HG02678 (cell line): ENCODE data around the gene MKX.
A peak's percentile ranks its signal among the peaks of the same experiment; 100 is the strongest.

Experiments used
- ATAC-seq: cut with Tn5 transposase; IDR thresholded peaks from one replicate; pipeline ENCODE4 v1.9.1; 2021; ENCODE audit warnings: mild to moderate bottlenecking, moderate library complexity; ENCODE audit not compliant: unreplicated experiment

Gene MKX

GRCh38 chr10:27742195-27743011 lies 3.2 kb downstream of the MKX start:
- peak; percentile 95 for ATAC-seq

- no peak for ATAC-seq
Observed at GRCh38 chr10:27741173-27742091, 4.2 kb downstream of the MKX start.

GRCh38 chr10:27736396-27736795 lies 9.2 kb downstream of the MKX start:
- no peak for ATAC-seq

- ATAC-seq = no peak
Observed at GRCh38 chr10:27730041-27730440, 15.6 kb downstream of the MKX start.

- no peak for ATAC-seq
Observed at GRCh38 chr10:27728338-27728737, 17.3 kb downstream of the MKX start.

- no peak for ATAC-seq
Observed at GRCh38 chr10:27724287-27724686, 21.3 kb downstream of the MKX start.

GRCh38 chr10:27723436-27723835 lies 22.2 kb downstream of the MKX start:
- no peak for ATAC-seq

GRCh38 chr10:27720529-27720928 lies 25.1 kb downstream of the MKX start:
- ATAC-seq = no peak

- ATAC-seq = no peak
Observed at GRCh38 chr10:27719052-27719451, 26.6 kb downstream of the MKX start.

- no peak for ATAC-seq
Observed at GRCh38 chr10:27717861-27718260, 27.8 kb downstream of the MKX start.

- ATAC-seq = no peak
Observed at GRCh38 chr10:27717224-27717623, 28.4 kb downstream of the MKX start.

- no peak for ATAC-seq
Observed at GRCh38 chr10:27716521-27716920, 29.1 kb downstream of the MKX start.

- ATAC-seq = no peak
Observed at GRCh38 chr10:27715505-27715904, 30.1 kb downstream of the MKX start.

GRCh38 chr10:27714349-27714748 lies 31.3 kb downstream of the MKX start:
- ATAC-seq = no peak

GRCh38 chr10:27713941-27714340 lies 31.7 kb downstream of the MKX start:
- ATAC-seq = no peak

- no peak for ATAC-seq
Observed at GRCh38 chr10:27710014-27710413, 35.6 kb downstream of the MKX start.

GRCh38 chr10:27709304-27709703 lies 36.3 kb downstream of the MKX start:
- no peak for ATAC-seq

GRCh38 chr10:27701938-27702537 lies 43.6 kb downstream of the MKX start:
- no peak for ATAC-seq

GRCh38 chr10:27699776-27700175 lies 45.8 kb downstream of the MKX start:
- ATAC-seq = no peak

GRCh38 chr10:27698961-27699360 lies 46.7 kb downstream of the MKX start:
- no peak for ATAC-seq

GRCh38 chr10:27696466-27696865 lies 49.2 kb downstream of the MKX start:
- ATAC-seq = no peak

GRCh38 chr10:27695706-27696105 lies 49.9 kb downstream of the MKX start:
- no peak for ATAC-seq
